K562 (cell line): ENCODE measurements around the gene ACP4. TPM values are rescaled to one million over a fixed set of nuclear protein-coding genes. Genes with fewer than 3 reads are reported as not detected.

Experiments used
- BCL6 ChIP-seq: fragments of 250-450 bp; sonication (Bioruptor Pico); IDR thresholded peaks from 2 replicates; pipeline ENCODE4 v1.4.0; 2020
- BRF1 ChIP-seq: IDR thresholded peaks from 3 replicates; pipeline ENCODE4 v1.6.1; 2011; ENCODE audit warnings: borderline replicate concordance, mild to moderate bottlenecking; ENCODE audit not compliant: insufficient read length; ENCODE audit errors: extremely low read depth
- CXXC5 ChIP-seq: fragments of 250-450 bp; sonication (Bioruptor Pico); IDR thresholded peaks from 2 replicates; pipeline ENCODE4 v1.8.0; 2022; ENCODE audit warnings: inconsistent platforms, mild to moderate bottlenecking, moderate library complexity
- DACH1 ChIP-seq: fragments of 450-650 bp; IDR thresholded peaks from 2 replicates; pipeline ENCODE4 v1.6.1; 2018; ENCODE audit not compliant: partially characterized antibody
- ESRRA ChIP-seq: fragments of 450-650 bp; IDR thresholded peaks from 2 replicates; pipeline ENCODE4 v1.6.1; 2014; ENCODE audit warnings: low read depth, mild to moderate bottlenecking, moderate library complexity, borderline replicate concordance
- FOXM1 ChIP-seq, 2 experiments: fragments of 450-650 bp in 1 of 2; sonication (generic) in 1 of 2; formaldehyde crosslinking in 1 of 2; IDR thresholded peaks; 2 replicates each; pipeline versions ENCODE4 v1.6.1 to v1.9.0; 2017 to 2022; ENCODE audit warnings: low read depth in 2 of 2, mild to moderate bottlenecking in 2 of 2, missing genetic modification reagents in 1 of 2, moderate library complexity in 1 of 2
- GTF2F1 ChIP-seq: IDR thresholded peaks from 2 replicates; pipeline ENCODE4 v1.6.1; 2011; ENCODE audit warnings: low read depth, low read length, improper control_type of control experiment
- HMG20A ChIP-seq: fragments of 450-650 bp; formaldehyde crosslinking; conservative IDR thresholded peaks from 2 replicates; pipeline ENCODE4 v1.4.0; 2020; ENCODE audit warnings: mild to moderate bottlenecking, mixed read lengths
- KDM2B ChIP-seq: fragments of 250-450 bp; sonication (Bioruptor Pico); IDR thresholded peaks from 2 replicates; pipeline ENCODE4 v1.8.0; 2021; ENCODE audit warnings: mild to moderate bottlenecking, moderate library complexity
- MIER1 ChIP-seq: fragments of 450-650 bp; IDR thresholded peaks from 2 replicates; pipeline ENCODE4 v1.6.1; 2016; ENCODE audit warnings: antibody characterized with exemption, mild to moderate bottlenecking, low read depth
- PKNOX1 ChIP-seq: fragments of 450-650 bp; IDR thresholded peaks from 2 replicates; pipeline ENCODE4 v1.6.1; 2016
- RAD21 ChIP-seq, 2 experiments: fragments of 250-450 bp in 1 of 2; fragments of 450-650 bp in 1 of 2; sonication (Bioruptor Pico) in 1 of 2; formaldehyde crosslinking in 1 of 2; IDR thresholded peaks in 1 of 2; conservative IDR thresholded peaks in 1 of 2; 2 replicates each; pipeline versions ENCODE4 v1.4.0 to v1.8.0; 2020 to 2022; ENCODE audit warnings: mild to moderate bottlenecking in 2 of 2, moderate library complexity in 1 of 2
- RBM17 ChIP-seq: fragments of 200-400 bp; formaldehyde crosslinking; IDR thresholded peaks from 2 replicates; pipeline ENCODE4 v1.6.1; 2017; ENCODE audit warnings: low read depth, mild to moderate bottlenecking, low read length, borderline replicate concordance
- SAP30 ChIP-seq: fragments of 200-600 bp; sonication (generic); IDR thresholded peaks from 2 replicates; pipeline ENCODE4 v1.6.1; 2012; ENCODE audit warnings: borderline replicate concordance, low read depth, mild to moderate bottlenecking, moderate library complexity, low read length, control low read depth, inconsistent platforms; ENCODE audit not compliant: insufficient read depth, poor library complexity, severe bottlenecking
- SFPQ ChIP-seq: fragments of 200-400 bp; formaldehyde crosslinking; IDR thresholded peaks from 2 replicates; pipeline ENCODE4 v1.6.1; 2017; ENCODE audit warnings: mild to moderate bottlenecking, low read depth, low read length, moderate library complexity
- SRSF7 ChIP-seq: fragments of 200-400 bp; formaldehyde crosslinking; optimal IDR thresholded peaks from 2 replicates; pipeline ENCODE3; 2017; ENCODE audit warnings: mild to moderate bottlenecking, low read depth, low read length
- THRAP3 ChIP-seq: fragments of 450-650 bp; IDR thresholded peaks from 2 replicates; pipeline ENCODE4 v1.6.1; 2016; ENCODE audit warnings: mild to moderate bottlenecking, inconsistent platforms, borderline replicate concordance
- THRB ChIP-seq: fragments of 450-650 bp; formaldehyde crosslinking; conservative IDR thresholded peaks from 2 replicates; pipeline ENCODE4 v1.4.0; 2022; ENCODE audit warnings: mild to moderate bottlenecking, missing genetic modification characterization
- ZNF408 ChIP-seq: fragments of 250-450 bp; sonication (Bioruptor Pico); IDR thresholded peaks from 2 replicates; pipeline ENCODE4 v1.4.0; 2020; ENCODE audit warnings: low read depth, mild to moderate bottlenecking, moderate library complexity
- ZNF431 ChIP-seq: sonication (generic); formaldehyde crosslinking; IDR thresholded peaks from 2 replicates; pipeline ENCODE4 v1.8.0; 2022; ENCODE audit warnings: mild to moderate bottlenecking, missing genetic modification reagents
- polyA plus RNA-seq, 8 experiments: library from polyadenylated mRNA; depleted of rRNA in 4 of 8; stranded (reverse) in 5 of 8; unstranded in 3 of 8; fragments of >200 nt; fragmentation: Nextera tagmentation in 2 of 8; fragmentation: Illumina TruSeq in 1 of 8; extraction: Ambion mirVana in 2 of 8; extraction: Trizol in 1 of 8; gene quantifications; 2 replicates each; pipeline versions ENCODE4 v1.2.1 to v1.2.3, GENCODE V29; 2011 to 2014; ENCODE audit warnings: inconsistent platforms in 1 of 8, missing spikeins in 1 of 8
- total RNA-seq, 7 experiments: library from RNA; depleted of rRNA in 6 of 7; stranded (reverse); fragments of >200 nt in 6 of 7; fragmentation: Illumina TruSeq in 2 of 7; extraction: Trizol in 2 of 7; gene quantifications; 2 replicates each; pipeline versions ENCODE4 v1.2.1 to v1.2.3, GENCODE V29; 2011 to 2021; ENCODE audit warnings: low replicate concordance in 1 of 7
- TF ChIP-seq, protein P1 (sequence below): sonication (generic); formaldehyde crosslinking; IDR thresholded peaks from 2 replicates; pipeline ENCODE4 v1.8.0; 2022; ENCODE audit warnings: mild to moderate bottlenecking, low read depth, missing genetic modification reagents

The ACP4 gene
- total and polyA plus RNA-seq, 9 of the 15 experiments (the other 6 are each of a cell fraction or from before 2014, with no cell fraction given): not detected

DNA sequence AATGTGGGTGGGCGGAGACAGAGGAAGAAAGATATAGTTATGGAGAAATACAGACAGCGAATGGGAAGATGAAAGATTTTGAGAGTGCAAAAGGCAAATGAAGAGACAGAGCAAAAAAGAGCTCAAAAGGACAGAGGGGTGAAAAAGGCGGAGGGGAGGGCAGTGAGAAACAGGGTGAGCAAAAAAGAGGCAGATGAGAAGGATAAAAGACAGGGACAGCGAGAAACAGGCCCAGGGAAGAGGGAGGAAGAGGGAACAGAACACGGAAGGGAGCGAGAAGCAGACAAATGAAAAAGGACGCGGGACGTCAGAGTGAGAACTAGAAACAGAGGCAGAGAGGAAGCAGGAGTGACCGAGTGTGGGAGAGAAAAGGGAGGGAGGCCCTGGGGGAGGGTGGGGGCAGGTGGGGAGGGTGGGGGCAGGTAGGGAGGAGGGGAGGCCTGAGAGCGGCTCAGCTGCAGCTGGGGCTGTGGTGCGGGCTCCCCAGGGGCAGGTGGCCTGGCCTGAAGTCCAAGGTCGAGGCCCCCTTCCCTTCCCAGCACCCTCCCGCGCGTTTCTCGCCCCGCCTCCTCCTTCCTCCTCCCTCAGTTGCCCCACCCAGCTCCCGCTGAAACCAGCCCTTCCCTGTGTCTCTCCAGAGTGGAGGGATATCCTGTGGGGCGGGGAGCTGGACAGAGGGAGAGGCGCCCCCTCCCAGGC, 30.5 kb downstream of the ACP4 start (continued):
- TF ChIP-seq SAP30 (no peak), BCL6 (CRISPR knock-in tag) (no peak), CXXC5 (CRISPR knock-in tag) (0 out of 2 replicates have a peak, but pooled peaks have one; percentile 25), ZNF431 (CRISPR knock-in tag) (no peak), ESRRA (peak; percentile 50; the same call in 1 of the 2 replicates), PKNOX1 (peak; percentile 17; the same call in 1 of the 2 replicates), GTF2F1 (no peak), BRF1 (no peak), RAD21 (CRISPR knock-in tag; conservative IDR thresholded peaks at IDR 0.05 in 1 of 2, IDR thresholded peaks at IDR 0.05 in 1 of 2) (no peak), KDM2B (no peak), SRSF7 (no peak), THRB (peak; percentile 20; the same call in 1 of the 2 replicates), FOXM1 (IDR thresholded peaks at IDR 0.05; ENCODE audit: low read depth) (no peak), FOXM1 (CRISPR knock-in tag; IDR thresholded peaks at IDR 0.05; ENCODE audit: low read depth) (no peak), SFPQ (no peak), ZNF408 (CRISPR knock-in tag) (no peak), RBM17 (no peak), MIER1 (no peak), HMG20A (CRISPR knock-in tag) (no peak), THRAP3 (no peak), DACH1 (no peak)
- TF ChIP-seq, protein P1, sequence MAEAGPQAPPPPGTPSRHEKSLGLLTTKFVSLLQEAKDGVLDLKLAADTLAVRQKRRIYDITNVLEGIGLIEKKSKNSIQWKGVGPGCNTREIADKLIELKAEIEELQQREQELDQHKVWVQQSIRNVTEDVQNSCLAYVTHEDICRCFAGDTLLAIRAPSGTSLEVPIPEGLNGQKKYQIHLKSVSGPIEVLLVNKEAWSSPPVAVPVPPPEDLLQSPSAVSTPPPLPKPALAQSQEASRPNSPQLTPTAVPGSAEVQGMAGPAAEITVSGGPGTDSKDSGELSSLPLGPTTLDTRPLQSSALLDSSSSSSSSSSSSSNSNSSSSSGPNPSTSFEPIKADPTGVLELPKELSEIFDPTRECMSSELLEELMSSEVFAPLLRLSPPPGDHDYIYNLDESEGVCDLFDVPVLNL (CRISPR knock-in tag): no peak
